Stimulated activated naive B cell treated with anti-CD40 and anti-IgM and Interleukin-4, amounts not matched to agents 10 μg/mL and 1 μg/mL and 100 μg/mL, for 72 hours (primary cell): ENCODE measurements around the gene STOX2.
A peak's percentile ranks its signal among the peaks of the same experiment; 100 is the strongest.
"Not testable (repeated sequence)": the region's sequence is repeated elsewhere in the genome, so short reads cannot be mapped to it uniquely, and the experiment has no call there.

Source experiments
- ATAC-seq, 2 donors: fragments of 150-1000 bp; cut with Tn5 transposase; replicated peaks; 2 replicates each; pipeline ENCODE4 v1.10.0; 2021; ENCODE audit warnings: moderate library complexity in 1 of 2
- DNase-seq: peaks from one replicate; pipeline ENCODE4 v3.0.0; 2021
- H3K27ac Mint-ChIP-seq: one replicate; pipeline ENCODE4 v1.8.0; 2022; ENCODE audit warnings: mild to moderate bottlenecking, mixed read lengths
- H3K27me3 Mint-ChIP-seq, 2 donors: one replicate each; pipeline ENCODE4 v1.8.0; 2022; ENCODE audit warnings: mixed read lengths in 2 of 2
- H3K36me3 Mint-ChIP-seq, 2 donors: one replicate each; pipeline ENCODE4 v1.8.0; 2022; ENCODE audit warnings: mixed read lengths in 2 of 2, mild to moderate bottlenecking in 1 of 2
- H3K4me1 Mint-ChIP-seq, 2 donors: one replicate each; pipeline ENCODE4 v1.8.0; 2022; ENCODE audit warnings: mixed read lengths in 2 of 2, mild to moderate bottlenecking in 1 of 2
- H3K4me3 Mint-ChIP-seq, 2 donors: one replicate each; pipeline ENCODE4 v1.8.0; 2022; ENCODE audit warnings: mild to moderate bottlenecking in 2 of 2, mixed read lengths in 2 of 2, moderate library complexity in 1 of 2
- H3K9me3 Mint-ChIP-seq, 2 donors: one replicate each; pipeline ENCODE4 v1.8.0; 2022; ENCODE audit warnings: mixed read lengths in 2 of 2, mild to moderate bottlenecking in 1 of 2

STOX2 gene

GRCh38 chr4:184019667-184020623 is 114.8 kb downstream of the STOX2 start:
- Mint-ChIP-seq H3K4me1 (no peaks in the 10 kb centered on the region), H3K27ac (no peak overlapping the region), H3K4me3 (no peak overlapping the region), H3K27me3 (peaks cover 7 to 9% of the 10 kb centered on the region in 2 donors), H3K36me3 (no peaks in the 10 kb centered on the region), H3K9me3 (no peaks in the 10 kb centered on the region)
- no peak for DNase-seq
- ATAC-seq: no peak

- no peak for ATAC-seq
- Mint-ChIP-seq H3K4me3 (no peak overlapping the region), H3K27me3 (peaks cover 7 to 9% of the 10 kb centered on the region in 2 donors), H3K4me1 (no peaks in the 10 kb centered on the region), H3K36me3 (no peaks in the 10 kb centered on the region), H3K27ac (no peak overlapping the region), H3K9me3 (no peaks in the 10 kb centered on the region)
- DNase-seq: no peak
Observed at GRCh38 chr4:184021389-184021788, 116.3 kb downstream of the STOX2 start.

GRCh38 chr4:184022679-184023383 is 117.7 kb downstream of the STOX2 start:
- H3K27me3 Mint-ChIP-seq: peaks cover 7 to 17% of the 10 kb centered on the region in 2 donors
- H3K27ac Mint-ChIP-seq: no peak overlapping the region
- DNase-seq (no peak), ATAC-seq (no peak)
- no peaks in the 10 kb centered on the region for H3K36me3 Mint-ChIP-seq
- no peak overlapping the region for H3K4me3 Mint-ChIP-seq
- H3K9me3 Mint-ChIP-seq: no peaks in the 10 kb centered on the region
- H3K4me1 Mint-ChIP-seq: peaks cover 0 to under 1% of the 10 kb centered on the region in 2 donors

GRCh38 chr4:184024637-184025036 is 119.5 kb downstream of the STOX2 start:
- H3K4me1 Mint-ChIP-seq: peaks cover 3 to 17% of the 10 kb centered on the region in 2 donors
- H3K27me3 Mint-ChIP-seq: peaks cover 11 to 33% of the 10 kb centered on the region in 2 donors
- H3K36me3 Mint-ChIP-seq: no peaks in the 10 kb centered on the region
- no peak overlapping the region for H3K27ac Mint-ChIP-seq
- DNase-seq (no peak), ATAC-seq (no peak)
- no peaks in the 10 kb centered on the region for H3K9me3 Mint-ChIP-seq
- no peak overlapping the region for H3K4me3 Mint-ChIP-seq

- DNase-seq (no peak), ATAC-seq (peak; percentile 58 to 61)
- peaks cover 3 to 17% of the 10 kb centered on the region in 2 donors for H3K4me1 Mint-ChIP-seq
- peak overlapping the region; percentile 61 to 74 for H3K4me3 Mint-ChIP-seq
- no peaks in the 10 kb centered on the region for H3K36me3 Mint-ChIP-seq
- H3K9me3 Mint-ChIP-seq: no peaks in the 10 kb centered on the region
- H3K27me3 Mint-ChIP-seq: peaks cover 16 to 38% of the 10 kb centered on the region in 2 donors
- H3K27ac Mint-ChIP-seq: no peak overlapping the region
Observed at GRCh38 chr4:184028561-184029374, 123.7 kb downstream of the STOX2 start.

- Mint-ChIP-seq H3K4me3 (no peak overlapping the region), H3K4me1 (peaks cover 3 to 17% of the 10 kb centered on the region in 2 donors), H3K9me3 (no peaks in the 10 kb centered on the region), H3K27me3 (peaks cover 28 to 51% of the 10 kb centered on the region in 2 donors), H3K27ac (no peak overlapping the region), H3K36me3 (no peaks in the 10 kb centered on the region)
- no peak for ATAC-seq
- no peak for DNase-seq
Observed at GRCh38 chr4:184030036-184030435, 124.9 kb downstream of the STOX2 start.

GRCh38 chr4:184030764-184031163 is 125.7 kb downstream of the STOX2 start:
- Mint-ChIP-seq H3K9me3 (no peaks in the 10 kb centered on the region), H3K4me1 (peaks cover 3 to 17% of the 10 kb centered on the region in 2 donors), H3K36me3 (no peaks in the 10 kb centered on the region), H3K4me3 (no peak overlapping the region), H3K27me3 (peaks cover 30 to 53% of the 10 kb centered on the region in 2 donors), H3K27ac (no peak overlapping the region)
- ATAC-seq (no peak), DNase-seq (no peak)

- Mint-ChIP-seq H3K27ac (no peak overlapping the region), H3K36me3 (no peaks in the 10 kb centered on the region), H3K4me3 (no peak overlapping the region), H3K27me3 (peaks cover 34 to 52% of the 10 kb centered on the region in 2 donors), H3K4me1 (peaks cover 3 to 17% of the 10 kb centered on the region in 2 donors), H3K9me3 (no peaks in the 10 kb centered on the region)
- no peak for ATAC-seq
- DNase-seq: no peak
Observed at GRCh38 chr4:184032091-184032490, 127.0 kb downstream of the STOX2 start.

GRCh38 chr4:184039963-184040383 is 134.9 kb downstream of the STOX2 start:
- no peak for DNase-seq
- H3K4me3 Mint-ChIP-seq: peak overlapping the region; percentile 64 to 70
- no peak overlapping the region for H3K27ac Mint-ChIP-seq
- ATAC-seq: peak; percentile 73
- peaks cover 3 to 9% of the 10 kb centered on the region in 2 donors for H3K4me1 Mint-ChIP-seq
- peaks cover 27 to 48% of the 10 kb centered on the region in 2 donors for H3K27me3 Mint-ChIP-seq
- no peaks in the 10 kb centered on the region for H3K36me3 Mint-ChIP-seq
- H3K9me3 Mint-ChIP-seq: peaks cover 0 to 3% of the 10 kb centered on the region in 2 donors

- Mint-ChIP-seq H3K27ac (no peak overlapping the region), H3K36me3 (no peaks in the 10 kb centered on the region), H3K27me3 (peaks cover 26 to 45% of the 10 kb centered on the region in 2 donors), H3K4me1 (peaks cover 3 to 9% of the 10 kb centered on the region in 2 donors), H3K4me3 (no peak overlapping the region), H3K9me3 (peaks cover 2 to 4% of the 10 kb centered on the region in 2 donors)
- DNase-seq (no peak), ATAC-seq (no peak)
Observed at GRCh38 chr4:184041156-184041555, 136.0 kb downstream of the STOX2 start.

- Mint-ChIP-seq H3K4me3 (no peak overlapping the region), H3K27me3 (peaks cover 21 to 28% of the 10 kb centered on the region in 2 donors), H3K4me1 (no peaks in the 10 kb centered on the region), H3K9me3 (peaks cover 19 to 21% of the 10 kb centered on the region in 2 donors), H3K36me3 (peaks cover 0 to 5% of the 10 kb centered on the region in 2 donors), H3K27ac (no peak overlapping the region)
- no peak for DNase-seq
- ATAC-seq: no peak
Observed at GRCh38 chr4:184046148-184046547, 141.0 kb downstream of the STOX2 start.

GRCh38 chr4:184051262-184051661 is 146.2 kb downstream of the STOX2 start:
- not testable (repeated sequence) for H3K27ac Mint-ChIP-seq, DNase-seq, H3K4me3 Mint-ChIP-seq, H3K36me3 Mint-ChIP-seq, H3K4me1 Mint-ChIP-seq, ATAC-seq
- Mint-ChIP-seq H3K9me3 (peaks cover 19 to 25% of the 10 kb centered on the region in 2 donors), H3K27me3 (peaks cover 8 to 31% of the 10 kb centered on the region in 2 donors)

- Mint-ChIP-seq H3K27me3 (peaks cover 8 to 17% of the 10 kb centered on the region in 2 donors), H3K4me3 (no peak overlapping the region), H3K27ac (no peak overlapping the region), H3K4me1 (no peaks in the 10 kb centered on the region), H3K9me3 (peaks cover 11 to 16% of the 10 kb centered on the region in 2 donors), H3K36me3 (peaks cover 0 to 5% of the 10 kb centered on the region in 2 donors)
- no peak for DNase-seq
- no peak for ATAC-seq
Observed at GRCh38 chr4:184052616-184053015, 147.5 kb downstream of the STOX2 start.

GRCh38 chr4:184053434-184053833 is 148.3 kb downstream of the STOX2 start:
- no peak for ATAC-seq

More at GRCh38 chr4:184053434-184053833, 148.3 kb downstream of the STOX2 start:
- Mint-ChIP-seq H3K27ac (no peak overlapping the region), H3K36me3 (peaks cover 0 to 5% of the 10 kb centered on the region in 2 donors), H3K4me1 (no peaks in the 10 kb centered on the region), H3K9me3 (peaks cover 9 to 11% of the 10 kb centered on the region in 2 donors), H3K27me3 (peaks cover 8 to 12% of the 10 kb centered on the region in 2 donors), H3K4me3 (no peak overlapping the region)
- DNase-seq: no peak
